Measurements from ENCODE around the gene COX8A. TPM values are rescaled to one million over a fixed set of nuclear protein-coding genes. Genes with fewer than 3 reads are reported as not detected.
"Not testable (repeated sequence)": the region's sequence is repeated elsewhere in the genome, so short reads cannot be mapped to it uniquely, and the experiment has no call there.

COX8A gene
- total and polyA plus RNA-seq, 9 of the 15 experiments (the other 6 are each of a cell fraction or from before 2014, with no cell fraction given), result 274 to 1,206 (median 526) TPM

- TF ChIP-seq, protein P1, sequence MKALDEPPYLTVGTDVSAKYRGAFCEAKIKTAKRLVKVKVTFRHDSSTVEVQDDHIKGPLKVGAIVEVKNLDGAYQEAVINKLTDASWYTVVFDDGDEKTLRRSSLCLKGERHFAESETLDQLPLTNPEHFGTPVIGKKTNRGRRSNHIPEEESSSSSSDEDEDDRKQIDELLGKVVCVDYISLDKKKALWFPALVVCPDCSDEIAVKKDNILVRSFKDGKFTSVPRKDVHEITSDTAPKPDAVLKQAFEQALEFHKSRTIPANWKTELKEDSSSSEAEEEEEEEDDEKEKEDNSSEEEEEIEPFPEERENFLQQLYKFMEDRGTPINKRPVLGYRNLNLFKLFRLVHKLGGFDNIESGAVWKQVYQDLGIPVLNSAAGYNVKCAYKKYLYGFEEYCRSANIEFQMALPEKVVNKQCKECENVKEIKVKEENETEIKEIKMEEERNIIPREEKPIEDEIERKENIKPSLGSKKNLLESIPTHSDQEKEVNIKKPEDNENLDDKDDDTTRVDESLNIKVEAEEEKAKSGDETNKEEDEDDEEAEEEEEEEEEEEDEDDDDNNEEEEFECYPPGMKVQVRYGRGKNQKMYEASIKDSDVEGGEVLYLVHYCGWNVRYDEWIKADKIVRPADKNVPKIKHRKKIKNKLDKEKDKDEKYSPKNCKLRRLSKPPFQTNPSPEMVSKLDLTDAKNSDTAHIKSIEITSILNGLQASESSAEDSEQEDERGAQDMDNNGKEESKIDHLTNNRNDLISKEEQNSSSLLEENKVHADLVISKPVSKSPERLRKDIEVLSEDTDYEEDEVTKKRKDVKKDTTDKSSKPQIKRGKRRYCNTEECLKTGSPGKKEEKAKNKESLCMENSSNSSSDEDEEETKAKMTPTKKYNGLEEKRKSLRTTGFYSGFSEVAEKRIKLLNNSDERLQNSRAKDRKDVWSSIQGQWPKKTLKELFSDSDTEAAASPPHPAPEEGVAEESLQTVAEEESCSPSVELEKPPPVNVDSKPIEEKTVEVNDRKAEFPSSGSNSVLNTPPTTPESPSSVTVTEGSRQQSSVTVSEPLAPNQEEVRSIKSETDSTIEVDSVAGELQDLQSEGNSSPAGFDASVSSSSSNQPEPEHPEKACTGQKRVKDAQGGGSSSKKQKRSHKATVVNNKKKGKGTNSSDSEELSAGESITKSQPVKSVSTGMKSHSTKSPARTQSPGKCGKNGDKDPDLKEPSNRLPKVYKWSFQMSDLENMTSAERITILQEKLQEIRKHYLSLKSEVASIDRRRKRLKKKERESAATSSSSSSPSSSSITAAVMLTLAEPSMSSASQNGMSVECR (CRISPR knock-in tag; IDR thresholded peaks at IDR 0.05), result peak; percentile 48; the same call in 1 of the 2 replicates
Observed at GRCh38 chr11:63961608-63962412, 12.6 kb upstream of the COX8A start (continued).

GRCh38 chr11:63963895-63964294 is 10.5 kb upstream of the COX8A start:
- H3K27me3 ChIP-seq (ENCODE audit: control insufficient read depth in 2 of 2, insufficient read depth in 2 of 2, low read length in 2 of 2); H3K36me3 ChIP-seq (ENCODE audit: control insufficient read depth, insufficient read depth, low read length); H3K4me2 ChIP-seq (ENCODE audit: insufficient read depth, low read length); FAIRE-seq; H3K9me1 ChIP-seq (ENCODE audit: control insufficient read depth, insufficient read depth, low read length); H3K9me3 ChIP-seq (replicated peaks; ENCODE audit: control insufficient read depth, insufficient read depth, low read depth, low read length); H3K9ac ChIP-seq (ENCODE audit: insufficient read depth in 1 of 2, low read depth in 2 of 2, low read length in 2 of 2); H3K4me3 ChIP-seq; H2AFZ ChIP-seq (ENCODE audit: low read depth, low read length); H4K20me1 ChIP-seq (replicated peaks; ENCODE audit: control insufficient read depth, insufficient read depth, low read length); BruUV-seq (replicated peaks); H3K79me2 ChIP-seq (ENCODE audit: control insufficient read depth, insufficient read depth, low read length); ATAC-seq; H3K27ac ChIP-seq (ENCODE audit: extremely low read depth, low read depth, low read length); in situ Hi-C loops (cut with MboI); DNase-seq (ENCODE audit: extremely low read depth in 1 of 4, low spot score in 3 of 4); CTCF ChIA-PET (ENCODE audit: low intra/inter-chr PET ratio); intact Hi-C loops (cut with micrococcal nuclease): not testable (repeated sequence)
- H3K4me1 ChIP-seq (replicated peaks in 1 of 2; ENCODE audit: control insufficient read depth in 2 of 2, insufficient read depth in 2 of 2, low read length in 2 of 2), result peaks cover 0 to 17% of the 10 kb centered on the region in 2 experiments; a peak in 3 of 5 replicates
- TF ChIP-seq ZBTB33 (CRISPR knock-in tag; IDR thresholded peaks at IDR 0.05), result peak; percentile 47; the same call in 1 of the 2 replicates
- POLR2A ChIA-PET, result interaction anchor here (0.8 kb wide), 1 partner anchor 12 kb away, joined by 3 read pairs; no protein-coding TSS in a partner anchor
- WGBS (ENCODE audit: insufficient coverage, low coverage, missing lambda C conversion rate), result 81% methylated on average over 4 of the region's 4 CpGs

Measured in K562 (cell line).